HEK293 (cell line): Measurements from ENCODE around the gene STUB1.

Experiments used
- GLIS1 ChIP-seq: fragments of 450-650 bp; formaldehyde crosslinking; IDR thresholded peaks from 2 replicates; pipeline ENCODE4 v1.5.1; 2016; ENCODE audit warnings: missing biosample characterization, missing genetic modification characterization
- PRDM2 ChIP-seq: fragments of 450-650 bp; formaldehyde crosslinking; IDR thresholded peaks from 2 replicates; pipeline ENCODE4 v1.5.1; 2016; ENCODE audit warnings: missing biosample characterization, missing genetic modification characterization, borderline replicate concordance
- WT1 ChIP-seq: fragments of 450-650 bp; formaldehyde crosslinking; IDR thresholded peaks from 2 replicates; pipeline ENCODE4 v1.5.1; 2016; ENCODE audit warnings: missing biosample characterization, missing genetic modification characterization
- YY2 ChIP-seq: fragments of 450-650 bp; formaldehyde crosslinking; IDR thresholded peaks from 2 replicates; pipeline ENCODE4 v1.5.1; 2016; ENCODE audit warnings: missing biosample characterization, missing genetic modification characterization
- ZBTB11 ChIP-seq: fragments of 450-650 bp; formaldehyde crosslinking; conservative IDR thresholded peaks from 2 replicates; pipeline ENCODE4 v1.5.1; 2016; ENCODE audit warnings: low read depth, missing biosample characterization, missing genetic modification characterization
- ZBTB6 ChIP-seq: fragments of 450-650 bp; formaldehyde crosslinking; IDR thresholded peaks from 2 replicates; pipeline ENCODE4 v1.5.1; 2017; ENCODE audit warnings: missing biosample characterization, missing genetic modification characterization
- ZFP3 ChIP-seq: fragments of 450-650 bp; formaldehyde crosslinking; IDR thresholded peaks from 2 replicates; pipeline ENCODE4 v1.5.1; 2016; ENCODE audit warnings: low read depth, missing biosample characterization, missing genetic modification characterization
- ZNF132 ChIP-seq: fragments of 450-650 bp; formaldehyde crosslinking; IDR thresholded peaks from 2 replicates; pipeline ENCODE4 v1.5.1; 2017; ENCODE audit warnings: missing biosample characterization, missing genetic modification characterization, borderline replicate concordance
- ZNF18 ChIP-seq: fragments of 450-650 bp; formaldehyde crosslinking; IDR thresholded peaks from 2 replicates; pipeline ENCODE4 v1.5.1; 2016; ENCODE audit warnings: missing biosample characterization, missing genetic modification characterization
- ZNF280C ChIP-seq: fragments of 450-650 bp; formaldehyde crosslinking; IDR thresholded peaks from 2 replicates; pipeline ENCODE4 v1.5.1; 2016; ENCODE audit warnings: missing biosample characterization, missing genetic modification characterization
- ZNF292 ChIP-seq: fragments of 450-650 bp; formaldehyde crosslinking; IDR thresholded peaks from 2 replicates; pipeline ENCODE4 v1.5.1; 2016; ENCODE audit warnings: low read depth, missing biosample characterization, missing genetic modification characterization, borderline replicate concordance
- ZNF398 ChIP-seq: fragments of 450-650 bp; formaldehyde crosslinking; IDR thresholded peaks from 2 replicates; pipeline ENCODE4 v1.5.1; 2017; ENCODE audit warnings: missing biosample characterization, missing genetic modification characterization
- ZNF404 ChIP-seq: fragments of 450-650 bp; formaldehyde crosslinking; IDR thresholded peaks from 2 replicates; pipeline ENCODE4 v1.5.1; 2017; ENCODE audit warnings: missing biosample characterization, missing genetic modification characterization
- ZNF416 ChIP-seq: fragments of 450-650 bp; formaldehyde crosslinking; IDR thresholded peaks from 2 replicates; pipeline ENCODE4 v1.5.1; 2016; ENCODE audit warnings: missing biosample characterization, missing genetic modification characterization
- ZNF521 ChIP-seq: fragments of 450-650 bp; formaldehyde crosslinking; IDR thresholded peaks from 2 replicates; pipeline ENCODE4 v1.5.1; 2017; ENCODE audit warnings: missing biosample characterization, mild to moderate bottlenecking, missing genetic modification characterization
- ZNF585B ChIP-seq: fragments of 450-650 bp; formaldehyde crosslinking; IDR thresholded peaks from 2 replicates; pipeline ENCODE4 v1.5.1; 2016; ENCODE audit warnings: missing biosample characterization, missing genetic modification characterization
- ZNF645 ChIP-seq: fragments of 450-650 bp; formaldehyde crosslinking; IDR thresholded peaks from 2 replicates; pipeline ENCODE4; 2016; ENCODE audit warnings: missing biosample characterization, missing genetic modification characterization
- ZNF747 ChIP-seq: fragments of 450-650 bp; formaldehyde crosslinking; IDR thresholded peaks from 2 replicates; pipeline ENCODE4 v1.5.1; 2016; ENCODE audit warnings: missing biosample characterization, missing genetic modification characterization
- ZNF792 ChIP-seq: fragments of 450-650 bp; formaldehyde crosslinking; IDR thresholded peaks from 2 replicates; pipeline ENCODE4 v1.5.1; 2016; ENCODE audit warnings: missing biosample characterization, missing genetic modification characterization
- ZNF843 ChIP-seq: fragments of 450-650 bp; formaldehyde crosslinking; IDR thresholded peaks from 2 replicates; pipeline ENCODE4 v1.5.1; 2016; ENCODE audit warnings: missing biosample characterization, missing genetic modification characterization

The STUB1 gene

GRCh38 chr16:678858-679813 is 1.1 kb upstream of the STUB1 start (continued):
- no peak for TF ChIP-seq ZNF280C (tag by site-specific recombination)
- no peak for TF ChIP-seq ZNF404 (tag by site-specific recombination)
- peak; percentile 71; the same call in 1 of the 2 replicates for TF ChIP-seq ZBTB6 (tag by site-specific recombination)
- TF ChIP-seq ZNF747 (tag by site-specific recombination): no peak
- TF ChIP-seq PRDM2 (tag by site-specific recombination): no peak
- no peak for TF ChIP-seq ZNF585B (tag by site-specific recombination)
- TF ChIP-seq ZNF521 (tag by site-specific recombination): no peak
- peak; percentile 58; the same call in 1 of the 2 replicates for TF ChIP-seq WT1 (tag by site-specific recombination)
- TF ChIP-seq ZNF645 (tag by site-specific recombination): peak; percentile 49; the same call in 1 of the 2 replicates
- TF ChIP-seq YY2: no peak; the same call in 1 of the 2 replicates
- peak; percentile 97 for TF ChIP-seq GLIS1 (tag by site-specific recombination)
- no peak for TF ChIP-seq ZNF792
- TF ChIP-seq ZNF416 (tag by site-specific recombination): no peak
- no peak for TF ChIP-seq ZBTB11 (tag by site-specific recombination)
- TF ChIP-seq ZNF843 (tag by site-specific recombination): no peak
- TF ChIP-seq ZNF398 (tag by site-specific recombination): 0 out of 2 replicates have a peak, but pooled peaks have one; percentile 5
- TF ChIP-seq ZNF292 (tag by site-specific recombination): no peak
- TF ChIP-seq ZFP3 (tag by site-specific recombination): no peak
- peak; percentile 67; the same call in 1 of the 2 replicates for TF ChIP-seq ZNF18 (tag by site-specific recombination)
- no peak for TF ChIP-seq ZNF132
